HG03521 (cell line): ENCODE results near the gene WNT3A.
"Not testable (repeated sequence)": the region's sequence is repeated elsewhere in the genome, so short reads cannot be mapped to it uniquely, and the experiment has no call there.

ENCODE experiments used
- ATAC-seq: cut with Tn5 transposase; IDR thresholded peaks from one replicate; pipeline ENCODE4 v1.9.1; 2021; ENCODE audit warnings: mild to moderate bottlenecking, moderate library complexity; ENCODE audit not compliant: unreplicated experiment

Gene WNT3A

GRCh38 chr1:228006786-228007048, at the start of gene WNT3A:
Gene WNT3A, plus strand, starts transcription at chr1:228006998. Its CDS starts 131 bp downstream, at chr1:228007129.
- no peak for ATAC-seq

DNA sequence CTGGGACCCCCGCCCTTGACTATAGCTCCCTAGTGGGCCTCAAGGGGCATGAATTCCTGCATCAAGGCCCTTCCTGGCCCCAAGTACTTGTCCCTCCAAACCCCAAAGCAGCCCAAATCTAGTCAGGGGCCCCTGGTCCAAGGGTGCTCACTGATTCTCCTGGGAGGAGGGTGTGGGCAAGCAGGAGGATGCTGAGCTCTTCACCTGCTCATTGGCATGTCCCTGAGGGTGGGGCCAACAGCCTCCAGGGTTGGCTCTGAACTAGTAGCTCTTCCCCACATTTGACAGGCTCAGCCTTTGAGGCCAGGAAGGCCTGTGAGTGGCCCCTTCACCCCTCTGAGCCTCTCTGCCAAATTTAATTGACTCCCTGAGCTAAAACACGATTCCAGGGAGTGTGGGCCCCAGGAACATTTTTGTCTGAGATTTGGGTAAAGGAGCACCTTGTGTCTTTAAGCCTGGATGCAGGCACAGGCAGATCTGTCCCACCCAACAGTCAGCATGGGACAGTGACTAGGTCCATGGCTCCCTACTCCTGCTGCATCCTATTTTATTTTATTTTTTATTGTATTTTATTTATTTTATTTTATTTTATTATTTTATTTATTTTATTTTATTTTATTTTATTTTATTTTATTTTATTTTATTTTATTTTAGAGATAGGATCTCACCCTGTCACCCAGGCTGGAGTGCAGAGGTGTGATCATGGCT, 48.0 kb upstream of the WNT3A start:
- ATAC-seq, result no peak

DNA sequence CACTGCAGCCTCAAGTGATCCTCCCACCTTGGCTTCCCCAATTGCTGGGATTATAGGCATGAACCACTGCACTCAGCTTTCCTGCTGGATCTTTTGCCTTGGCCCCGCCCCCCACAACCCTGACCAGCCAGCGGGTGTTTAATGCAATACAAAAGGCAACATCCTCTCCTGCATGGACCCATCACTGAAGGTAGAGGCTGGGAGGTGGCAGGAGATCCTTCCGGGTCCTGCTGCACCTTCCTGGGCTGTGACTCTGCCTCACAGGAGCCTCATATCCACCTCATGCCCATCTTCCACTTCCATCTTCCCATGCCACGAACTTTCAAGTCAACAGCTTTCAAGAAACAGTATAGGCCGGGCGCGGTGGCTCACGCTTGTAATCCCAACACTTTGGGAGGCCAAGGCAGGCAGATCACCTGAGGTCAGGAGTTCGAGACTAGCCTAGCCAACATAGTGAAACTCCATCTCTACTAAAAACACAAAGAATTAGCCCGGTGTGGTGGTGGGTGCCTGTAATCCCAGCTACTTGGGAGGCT, 47.4 kb upstream of the WNT3A start:
- ATAC-seq, result no peak

DNA sequence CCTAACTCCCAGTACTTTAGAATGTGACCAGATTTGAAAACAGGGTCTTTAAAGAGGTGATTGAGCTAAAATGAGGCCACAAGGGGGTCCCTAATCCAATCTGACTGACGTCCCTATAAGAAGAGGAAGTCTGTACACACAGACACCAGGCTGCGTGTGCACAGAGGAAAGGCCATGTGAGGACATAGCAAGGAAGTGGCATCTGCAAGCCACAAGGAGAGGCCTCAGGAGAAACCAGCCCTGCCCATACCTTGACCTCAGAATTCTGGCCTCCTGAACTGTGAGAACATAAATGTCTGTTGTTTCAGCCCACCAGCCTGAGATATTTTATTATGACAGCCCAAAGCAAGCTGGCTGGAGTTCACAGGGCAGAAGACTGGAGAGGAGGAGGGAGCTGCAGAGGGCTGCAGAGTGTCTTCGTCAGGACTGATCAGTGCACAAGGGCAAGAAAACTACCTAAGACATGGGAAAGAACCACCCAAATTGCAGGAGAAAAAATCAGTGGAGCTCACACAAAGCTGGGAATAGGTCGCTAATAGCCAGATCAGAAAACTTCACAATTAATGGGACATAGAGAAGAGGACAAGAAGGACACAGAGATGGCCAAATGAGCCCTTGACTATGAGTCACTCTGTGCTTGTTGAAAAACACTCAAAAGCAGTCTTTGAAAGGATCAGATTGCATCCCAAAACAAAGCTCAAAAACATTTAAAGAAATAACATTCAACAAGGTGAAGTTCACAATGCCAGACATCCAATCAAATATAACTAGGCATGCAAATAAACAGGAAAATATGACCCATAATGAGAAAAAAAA, 44.9 kb upstream of the WNT3A start:
- ATAC-seq, result no peak

- not testable (repeated sequence) for ATAC-seq
Observed at GRCh38 chr1:227966733-227967132, 40.1 kb upstream of the WNT3A start.

DNA sequence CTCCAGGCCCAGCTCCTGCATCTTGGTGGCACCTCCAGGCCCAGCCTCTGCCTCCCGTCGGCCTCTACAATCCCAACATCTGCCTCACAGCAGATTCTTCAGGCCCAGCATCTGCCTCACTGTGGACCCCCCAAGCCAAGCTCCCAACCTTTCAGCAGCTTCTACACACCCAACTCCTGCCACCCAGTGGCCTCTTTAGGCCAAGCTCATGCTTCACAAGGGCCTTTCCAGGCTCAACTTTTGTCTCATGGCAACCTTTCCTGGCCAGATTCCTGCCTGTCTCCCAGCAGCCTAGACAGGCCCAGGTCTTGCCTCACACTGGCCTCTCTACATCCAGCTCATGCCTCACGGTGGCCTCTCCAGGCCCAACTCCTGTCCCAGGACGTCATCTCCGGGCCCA, 39.0 kb upstream of the WNT3A start:
- ATAC-seq, result not testable (repeated sequence)

DNA sequence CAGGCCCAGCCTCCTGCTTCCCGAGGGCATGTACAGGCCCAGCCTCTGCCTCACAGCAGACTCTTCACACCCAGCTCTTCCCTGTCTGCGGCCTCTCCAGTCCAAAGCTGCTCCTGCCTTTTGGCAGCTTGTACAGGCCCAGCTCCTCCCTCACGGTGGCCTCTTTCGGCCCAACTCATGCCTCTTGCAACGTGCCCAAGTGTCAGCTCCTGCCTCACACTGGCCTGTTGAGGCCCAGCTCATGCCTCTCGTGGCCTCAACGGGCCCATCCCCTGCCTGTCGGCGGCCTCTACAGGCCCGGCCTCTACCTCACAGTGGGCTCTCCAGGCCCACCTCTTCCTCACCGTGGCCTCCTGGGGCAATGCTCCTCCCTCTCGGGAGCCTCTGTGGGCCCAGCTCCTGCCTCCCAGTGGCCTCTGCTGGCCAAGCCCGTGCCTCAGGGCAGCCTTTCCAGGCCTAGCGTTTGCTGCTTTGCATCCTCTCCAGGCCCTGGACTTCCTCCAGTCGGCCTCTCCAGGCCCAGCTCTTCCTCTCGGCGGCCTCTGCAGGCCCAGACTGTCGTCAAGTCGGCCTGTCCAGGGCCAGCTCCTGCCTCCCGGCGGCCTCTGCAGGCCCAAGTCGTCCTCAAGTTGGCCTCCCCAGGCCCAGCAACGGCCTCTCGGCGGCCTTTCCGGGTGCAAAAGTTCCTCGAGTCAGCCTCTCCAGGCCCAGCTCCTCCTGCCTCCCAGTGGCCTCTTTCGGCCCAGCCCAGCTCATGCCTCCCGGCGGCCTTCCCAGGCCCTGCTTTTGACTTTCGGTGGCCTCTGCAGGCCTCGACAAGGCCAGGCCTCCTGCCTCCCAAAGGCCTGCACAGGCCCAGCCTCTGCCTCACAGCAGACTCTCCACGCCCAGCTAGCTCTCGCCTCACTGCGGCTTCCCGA, 36.5 kb upstream of the WNT3A start:
- ATAC-seq, result not testable (repeated sequence)

DNA sequence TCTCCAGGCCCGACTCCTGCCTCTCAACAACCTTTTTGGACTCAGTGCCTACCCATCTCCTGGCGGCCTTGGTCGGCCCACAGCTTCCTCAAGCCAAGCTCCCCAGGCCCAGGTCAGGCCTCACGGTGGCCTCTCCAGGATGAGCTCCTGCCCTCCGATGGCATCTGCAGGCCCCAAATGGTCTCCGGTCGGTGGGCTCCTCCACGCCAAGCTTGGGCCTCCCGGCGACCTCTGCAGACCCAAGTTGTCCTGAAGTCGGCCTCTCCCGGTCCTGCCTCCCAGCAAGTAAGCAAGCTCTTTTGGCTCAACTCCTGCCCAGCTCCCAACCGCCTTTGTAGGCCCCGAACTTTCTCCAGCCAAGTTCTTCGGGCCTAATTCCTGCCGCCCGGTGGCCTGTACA, 35.6 kb upstream of the WNT3A start:
- ATAC-seq, result not testable (repeated sequence)

DNA sequence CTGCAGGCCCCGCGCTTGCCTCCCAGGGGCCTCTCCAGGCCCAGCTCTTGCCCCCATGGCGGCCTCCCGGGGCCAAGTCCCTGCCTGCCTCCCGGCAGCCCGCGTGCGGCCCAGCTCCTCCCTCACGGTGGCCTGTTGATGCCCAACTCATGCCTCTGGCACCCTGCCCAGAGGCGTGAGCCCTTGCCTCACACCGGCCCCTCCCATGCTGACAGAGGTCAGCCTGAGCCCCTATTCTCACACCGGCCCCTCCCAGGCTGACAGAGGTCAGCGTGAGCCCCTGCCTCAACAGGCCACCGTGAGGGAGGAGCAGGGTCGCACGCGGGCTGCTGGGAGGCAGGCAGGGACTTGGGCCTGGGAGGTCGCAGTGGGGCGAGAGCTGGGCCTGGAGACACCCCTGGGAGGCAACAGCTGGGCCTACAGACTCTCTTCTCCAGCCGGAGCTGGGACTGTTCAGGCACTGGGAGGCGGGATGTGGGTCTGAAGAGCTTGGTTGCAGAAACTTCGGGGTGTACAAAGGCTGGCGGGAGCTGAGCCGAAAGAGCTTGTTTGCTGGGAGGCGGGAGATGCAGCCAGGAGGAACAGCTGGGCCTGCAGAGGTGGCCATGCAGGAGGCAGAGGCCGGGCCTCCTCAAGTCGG, 35.0 kb upstream of the WNT3A start:
- ATAC-seq, result not testable (repeated sequence)

- not testable (repeated sequence) for ATAC-seq
Observed at GRCh38 chr1:227972283-227972679, 34.5 kb upstream of the WNT3A start.

DNA sequence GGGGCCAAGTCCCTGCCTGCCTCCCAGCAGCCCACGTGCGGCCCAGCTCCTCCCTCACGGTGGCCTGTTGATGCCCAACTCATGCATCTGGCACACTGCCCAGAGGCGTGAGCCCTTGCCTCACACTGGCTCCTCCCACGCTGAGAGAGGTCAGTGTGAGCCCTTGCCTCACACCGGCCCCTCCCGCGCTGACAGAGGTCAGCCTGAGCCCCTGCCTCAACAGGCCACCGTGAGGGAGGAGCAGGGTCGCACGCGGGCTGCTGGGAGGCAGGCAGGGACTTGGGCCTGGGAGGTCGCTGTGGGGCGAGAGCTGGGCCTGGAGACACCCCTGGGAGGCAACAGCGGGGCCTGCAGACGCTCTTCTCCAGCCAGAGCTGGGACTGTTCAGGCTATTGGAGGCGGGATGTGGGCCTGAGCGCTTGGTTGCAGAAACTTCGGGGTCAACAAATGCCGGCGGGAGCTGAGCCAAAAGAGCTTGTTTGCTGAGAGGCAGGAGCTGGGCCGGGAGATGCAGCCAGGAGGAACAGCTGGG, 33.9 kb upstream of the WNT3A start:
- not testable (repeated sequence) for ATAC-seq

DNA sequence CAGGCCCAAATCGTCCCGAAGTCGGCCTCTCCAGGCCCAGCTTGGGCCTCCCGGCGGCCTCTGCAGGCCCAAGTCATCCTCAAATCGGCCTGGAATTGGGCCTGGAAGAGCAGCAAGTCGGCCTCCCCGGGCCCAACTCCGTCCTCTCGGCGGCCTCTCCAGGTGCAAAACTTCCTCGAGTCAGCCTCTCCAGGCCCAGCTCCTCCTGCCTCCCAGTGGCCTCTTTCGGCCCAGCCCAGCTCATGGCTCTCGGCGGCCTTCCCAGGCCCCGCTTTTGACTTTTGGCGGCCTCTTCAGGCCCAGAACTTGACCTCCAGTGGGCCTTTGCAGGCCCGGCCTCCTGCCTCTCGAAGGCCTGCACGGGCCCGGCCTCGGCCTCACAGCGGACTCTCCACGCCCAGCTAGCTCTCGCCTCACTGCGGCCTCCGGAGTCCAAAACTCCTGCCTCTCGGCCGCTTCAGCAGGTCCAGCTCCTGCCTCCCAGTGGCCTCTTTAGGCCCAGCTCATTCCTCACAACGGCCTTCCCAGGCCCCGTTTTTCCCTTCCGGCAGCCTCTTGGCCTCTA, 33.0 kb upstream of the WNT3A start:
- ATAC-seq, result not testable (repeated sequence)

DNA sequence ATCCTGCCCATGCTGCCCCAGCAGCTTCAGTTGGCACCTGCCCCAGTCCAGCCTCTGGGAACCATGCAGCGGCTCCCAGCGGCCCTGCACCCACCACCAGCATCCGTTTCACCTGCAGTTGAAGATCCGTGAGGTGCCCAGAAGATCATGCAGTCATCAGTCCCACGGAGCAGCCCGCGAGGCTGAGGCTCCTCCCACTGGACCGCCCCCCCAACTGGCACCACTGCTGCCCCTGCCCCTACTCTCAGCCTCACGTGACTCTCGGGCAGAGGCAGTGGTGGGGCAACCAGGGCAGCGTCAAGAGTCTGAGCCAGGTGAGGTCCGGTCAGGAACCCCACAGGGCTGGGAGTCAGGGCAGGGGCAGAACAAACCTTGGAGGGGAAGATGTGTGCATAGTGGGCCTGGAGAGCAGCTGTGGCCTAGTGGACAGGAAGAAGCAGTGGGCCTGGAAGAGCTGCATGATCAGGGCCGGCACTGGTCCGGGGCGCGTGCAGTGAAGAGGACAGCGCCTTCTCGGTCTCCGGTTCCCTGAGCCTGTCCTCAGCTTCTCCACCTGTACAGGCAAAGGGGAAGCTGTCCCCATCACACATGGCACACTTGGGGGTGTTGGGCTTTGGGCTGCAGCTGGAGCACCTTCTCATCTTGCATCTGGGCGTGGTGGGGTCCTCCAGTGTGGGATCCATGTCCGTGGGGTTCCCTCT, 31.1 kb upstream of the WNT3A start:
- not testable (repeated sequence) for ATAC-seq

GRCh38 chr1:227987181-227987580, 19.6 kb upstream of the WNT3A start:
- ATAC-seq, result no peak

- no peak for ATAC-seq
Observed at GRCh38 chr1:227994632-227995300, 12.0 kb upstream of the WNT3A start.

- ATAC-seq, result no peak
Observed at GRCh38 chr1:227996187-227996950, 10.4 kb upstream of the WNT3A start.

- ATAC-seq, result no peak
Observed at GRCh38 chr1:227998374-227999055, 8.3 kb upstream of the WNT3A start.
